Nephron progenitor cell (in vitro differentiated cells): Measurements from ENCODE around the gene IMPA2.

Source experiments
- DNase-seq: peaks from one replicate; pipeline ENCODE4 v3.0.0; 2021
- H3K27ac Mint-ChIP-seq: 2 replicates; pipeline ENCODE4 v1.8.0; 2021; ENCODE audit warnings: mild to moderate bottlenecking, moderate library complexity, mixed read lengths
- H3K27me3 Mint-ChIP-seq: 2 replicates; pipeline ENCODE4 v1.8.0; 2021; ENCODE audit warnings: mild to moderate bottlenecking, low read depth, mixed read lengths; ENCODE audit not compliant: poor library complexity
- H3K36me3 Mint-ChIP-seq: 2 replicates; pipeline ENCODE4 v1.8.0; 2021; ENCODE audit warnings: low read depth, mixed read lengths
- H3K4me1 Mint-ChIP-seq: 2 replicates; pipeline ENCODE4 v1.8.0; 2021; ENCODE audit warnings: mixed read lengths
- H3K4me3 Mint-ChIP-seq: 2 replicates; pipeline ENCODE4 v1.8.0; 2021; ENCODE audit warnings: mild to moderate bottlenecking, moderate library complexity, mixed read lengths
- H3K9me3 Mint-ChIP-seq: 2 replicates; pipeline ENCODE4 v1.8.0; 2021; ENCODE audit warnings: mild to moderate bottlenecking, moderate library complexity, mixed read lengths
- CTCF ChIP-seq: fragments of 200-600 bp; sonication (generic); IDR thresholded peaks from 2 replicates; pipeline ENCODE4 v1.5.0; 2021; ENCODE audit warnings: antibody characterized with exemption

The IMPA2 gene

GRCh38 chr18:11974741-11975325 is 6.5 kb upstream of the IMPA2 start:
- TF ChIP-seq CTCF, result no peak
- no peak overlapping the region for H3K27ac Mint-ChIP-seq
- H3K9me3 Mint-ChIP-seq, result peaks cover 8% of the 10 kb centered on the region
- peaks cover 11% of the 10 kb centered on the region for H3K4me1 Mint-ChIP-seq
- peaks cover 4% of the 10 kb centered on the region for H3K27me3 Mint-ChIP-seq
- H3K4me3 Mint-ChIP-seq, result no peak overlapping the region
- no peak for DNase-seq
- no peaks in the 10 kb centered on the region for H3K36me3 Mint-ChIP-seq

DNA sequence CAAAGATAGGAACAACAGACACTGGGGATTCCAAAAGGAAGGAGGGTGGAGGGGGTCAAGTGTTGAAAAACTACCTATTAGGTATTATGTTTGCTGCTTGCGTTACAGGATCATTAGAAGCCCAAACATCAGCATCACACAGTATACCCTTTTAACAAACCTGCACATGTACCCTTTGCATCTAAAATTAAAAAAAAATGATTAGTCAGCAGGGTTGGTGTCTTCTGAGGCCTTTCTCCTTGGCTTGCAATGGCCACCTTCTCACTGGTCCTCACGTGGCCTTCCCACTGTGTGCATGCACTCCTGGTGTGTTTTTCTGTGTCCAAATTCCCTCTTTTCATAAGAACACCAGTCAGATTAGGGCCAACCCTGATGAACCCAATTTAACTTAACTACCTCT is 5.6 kb upstream of the IMPA2 start:
- peaks cover 8% of the 10 kb centered on the region for H3K9me3 Mint-ChIP-seq
- DNase-seq, result no peak
- no peak for TF ChIP-seq CTCF
- no peaks in the 10 kb centered on the region for H3K36me3 Mint-ChIP-seq
- no peak overlapping the region for H3K27ac Mint-ChIP-seq
- peaks cover 4% of the 10 kb centered on the region for H3K27me3 Mint-ChIP-seq
- peaks cover 18% of the 10 kb centered on the region for H3K4me1 Mint-ChIP-seq
- no peak overlapping the region for H3K4me3 Mint-ChIP-seq

GRCh38 chr18:11976315-11977152 is 4.8 kb upstream of the IMPA2 start:
- peaks cover 8% of the 10 kb centered on the region for H3K9me3 Mint-ChIP-seq
- H3K4me1 Mint-ChIP-seq, result peaks cover 18% of the 10 kb centered on the region
- no peak for TF ChIP-seq CTCF
- no peaks in the 10 kb centered on the region for H3K36me3 Mint-ChIP-seq
- no peak overlapping the region for H3K4me3 Mint-ChIP-seq
- peak overlapping the region; percentile 45 for H3K27ac Mint-ChIP-seq
- H3K27me3 Mint-ChIP-seq, result peaks cover 4% of the 10 kb centered on the region
- DNase-seq, result no peak

- no peak overlapping the region for H3K4me3 Mint-ChIP-seq
- no peak overlapping the region for H3K27ac Mint-ChIP-seq
- peaks cover 21% of the 10 kb centered on the region for H3K4me1 Mint-ChIP-seq
- H3K9me3 Mint-ChIP-seq, result peaks cover 8% of the 10 kb centered on the region
- H3K27me3 Mint-ChIP-seq, result peaks cover 4% of the 10 kb centered on the region
- H3K36me3 Mint-ChIP-seq, result no peaks in the 10 kb centered on the region
- DNase-seq, result no peak
- TF ChIP-seq CTCF, result no peak
Observed at GRCh38 chr18:11977153-11977466, 4.2 kb upstream of the IMPA2 start.

DNA sequence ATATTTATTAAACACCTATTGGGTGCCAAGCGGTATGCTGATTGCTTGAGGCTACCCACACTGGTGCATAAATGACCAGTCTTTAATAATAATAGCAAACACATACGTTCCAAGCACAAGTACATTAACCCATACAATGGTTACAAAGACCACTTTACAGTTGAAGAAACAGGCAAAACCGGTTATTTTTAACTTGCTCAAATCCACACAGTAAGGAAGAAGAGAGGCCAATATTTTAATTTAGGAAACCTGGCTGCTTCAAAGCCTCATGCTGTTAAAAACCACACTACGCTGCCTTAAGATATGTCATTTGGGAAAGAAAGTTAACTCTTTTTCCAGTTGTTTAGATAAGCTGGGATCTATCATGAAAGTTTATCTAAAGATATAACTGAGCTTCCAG is 2.4 kb upstream of the IMPA2 start:
- Mint-ChIP-seq H3K36me3 (no peaks in the 10 kb centered on the region), H3K4me3 (peak overlapping the region; percentile 54), H3K4me1 (peaks cover 39% of the 10 kb centered on the region), H3K27ac (no peak overlapping the region), H3K9me3 (peaks cover 8% of the 10 kb centered on the region), H3K27me3 (peaks cover 9% of the 10 kb centered on the region)
- no peak for TF ChIP-seq CTCF
- DNase-seq, result no peak

GRCh38 chr18:11980163-11980493 is 1.2 kb upstream of the IMPA2 start:
- DNase-seq, result no peak
- TF ChIP-seq CTCF, result no peak
- Mint-ChIP-seq H3K27me3 (peaks cover 9% of the 10 kb centered on the region), H3K4me3 (peak overlapping the region; percentile 85), H3K36me3 (peaks cover under 1% of the 10 kb centered on the region), H3K4me1 (peaks cover 40% of the 10 kb centered on the region), H3K9me3 (no peaks in the 10 kb centered on the region), H3K27ac (peak overlapping the region; percentile 94)
